H1 (cell line): ENCODE results near the gene ZNF648. TPM values are rescaled to one million over a fixed set of nuclear protein-coding genes. Genes with fewer than 3 reads are reported as not detected.

Experiments
- ASH2L ChIP-seq: fragments of 200-600, 300-600 bp; sonication (generic); IDR thresholded peaks from one replicate; pipeline ENCODE4 v1.7.1; 2017; ENCODE audit warnings: low read length
- EZH2 ChIP-seq: fragments of 200-600 bp; sonication (generic); IDR thresholded peaks from 2 replicates; pipeline ENCODE4 v1.7.1; 2012; ENCODE audit warnings: low read depth, mild to moderate bottlenecking, moderate library complexity, low read length, inconsistent platforms; ENCODE audit not compliant: severe bottlenecking
- polyA plus RNA-seq, 7 experiments: library from polyadenylated mRNA; depleted of rRNA in 3 of 7; stranded (reverse) in 5 of 7; unstranded in 2 of 7; fragments of >200 nt in 5 of 7; fragments of 200-250 nt in 2 of 7; gene quantifications; 1 replicate in 5 of 7; 2 replicates in 1 of 7; 4 replicates in 1 of 7; pipeline versions ENCODE4 v1.2.1 to v1.2.3, GENCODE V29; 2011 to 2013; ENCODE audit warnings: missing spikeins in 2 of 7, mixed read lengths in 2 of 7
- total RNA-seq: library from RNA; stranded (reverse); fragmentation: NEBNext Ultra II Directional; extraction: Animal tissue kit (Norgen Biotek cat#: 25700); gene quantifications from 2 replicates; pipeline ENCODE4 v1.2.1, GENCODE V29; 2021
- TF ChIP-seq, protein P1 (sequence below): fragments of 300-600 bp; sonication (generic); IDR thresholded peaks from 2 replicates; pipeline ENCODE4 v1.7.1; 2012; ENCODE audit warnings: low read length, moderate library complexity, mild to moderate bottlenecking, inconsistent platforms; ENCODE audit not compliant: insufficient replicate concordance

Gene ZNF648
- total and polyA plus RNA-seq, 2 of the 8 experiments (the other 6 are each of a cell fraction or from before 2014, with no cell fraction given), result 0.20 to 0.53 TPM

DNA sequence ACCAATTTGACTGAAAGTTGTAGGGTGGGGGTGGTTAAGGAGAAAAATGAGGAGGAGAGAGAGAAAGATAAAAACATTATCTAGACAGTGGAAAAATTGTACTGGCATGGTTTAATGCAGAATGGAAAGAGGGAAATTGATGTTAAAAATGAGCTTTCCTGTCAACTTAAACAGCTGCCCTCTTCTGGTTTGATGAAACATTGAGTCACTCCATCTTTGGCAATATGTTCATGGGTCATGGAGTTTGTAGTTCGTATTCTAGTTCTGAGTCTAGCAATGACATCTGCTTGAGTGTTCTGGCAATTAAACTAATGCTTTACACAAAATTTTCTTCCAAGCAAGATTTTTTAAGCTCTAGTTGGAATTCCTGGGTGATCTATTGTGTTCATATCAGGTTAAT is 9.6 kb downstream of the ZNF648 start (continued):
- TF ChIP-seq, protein P1, sequence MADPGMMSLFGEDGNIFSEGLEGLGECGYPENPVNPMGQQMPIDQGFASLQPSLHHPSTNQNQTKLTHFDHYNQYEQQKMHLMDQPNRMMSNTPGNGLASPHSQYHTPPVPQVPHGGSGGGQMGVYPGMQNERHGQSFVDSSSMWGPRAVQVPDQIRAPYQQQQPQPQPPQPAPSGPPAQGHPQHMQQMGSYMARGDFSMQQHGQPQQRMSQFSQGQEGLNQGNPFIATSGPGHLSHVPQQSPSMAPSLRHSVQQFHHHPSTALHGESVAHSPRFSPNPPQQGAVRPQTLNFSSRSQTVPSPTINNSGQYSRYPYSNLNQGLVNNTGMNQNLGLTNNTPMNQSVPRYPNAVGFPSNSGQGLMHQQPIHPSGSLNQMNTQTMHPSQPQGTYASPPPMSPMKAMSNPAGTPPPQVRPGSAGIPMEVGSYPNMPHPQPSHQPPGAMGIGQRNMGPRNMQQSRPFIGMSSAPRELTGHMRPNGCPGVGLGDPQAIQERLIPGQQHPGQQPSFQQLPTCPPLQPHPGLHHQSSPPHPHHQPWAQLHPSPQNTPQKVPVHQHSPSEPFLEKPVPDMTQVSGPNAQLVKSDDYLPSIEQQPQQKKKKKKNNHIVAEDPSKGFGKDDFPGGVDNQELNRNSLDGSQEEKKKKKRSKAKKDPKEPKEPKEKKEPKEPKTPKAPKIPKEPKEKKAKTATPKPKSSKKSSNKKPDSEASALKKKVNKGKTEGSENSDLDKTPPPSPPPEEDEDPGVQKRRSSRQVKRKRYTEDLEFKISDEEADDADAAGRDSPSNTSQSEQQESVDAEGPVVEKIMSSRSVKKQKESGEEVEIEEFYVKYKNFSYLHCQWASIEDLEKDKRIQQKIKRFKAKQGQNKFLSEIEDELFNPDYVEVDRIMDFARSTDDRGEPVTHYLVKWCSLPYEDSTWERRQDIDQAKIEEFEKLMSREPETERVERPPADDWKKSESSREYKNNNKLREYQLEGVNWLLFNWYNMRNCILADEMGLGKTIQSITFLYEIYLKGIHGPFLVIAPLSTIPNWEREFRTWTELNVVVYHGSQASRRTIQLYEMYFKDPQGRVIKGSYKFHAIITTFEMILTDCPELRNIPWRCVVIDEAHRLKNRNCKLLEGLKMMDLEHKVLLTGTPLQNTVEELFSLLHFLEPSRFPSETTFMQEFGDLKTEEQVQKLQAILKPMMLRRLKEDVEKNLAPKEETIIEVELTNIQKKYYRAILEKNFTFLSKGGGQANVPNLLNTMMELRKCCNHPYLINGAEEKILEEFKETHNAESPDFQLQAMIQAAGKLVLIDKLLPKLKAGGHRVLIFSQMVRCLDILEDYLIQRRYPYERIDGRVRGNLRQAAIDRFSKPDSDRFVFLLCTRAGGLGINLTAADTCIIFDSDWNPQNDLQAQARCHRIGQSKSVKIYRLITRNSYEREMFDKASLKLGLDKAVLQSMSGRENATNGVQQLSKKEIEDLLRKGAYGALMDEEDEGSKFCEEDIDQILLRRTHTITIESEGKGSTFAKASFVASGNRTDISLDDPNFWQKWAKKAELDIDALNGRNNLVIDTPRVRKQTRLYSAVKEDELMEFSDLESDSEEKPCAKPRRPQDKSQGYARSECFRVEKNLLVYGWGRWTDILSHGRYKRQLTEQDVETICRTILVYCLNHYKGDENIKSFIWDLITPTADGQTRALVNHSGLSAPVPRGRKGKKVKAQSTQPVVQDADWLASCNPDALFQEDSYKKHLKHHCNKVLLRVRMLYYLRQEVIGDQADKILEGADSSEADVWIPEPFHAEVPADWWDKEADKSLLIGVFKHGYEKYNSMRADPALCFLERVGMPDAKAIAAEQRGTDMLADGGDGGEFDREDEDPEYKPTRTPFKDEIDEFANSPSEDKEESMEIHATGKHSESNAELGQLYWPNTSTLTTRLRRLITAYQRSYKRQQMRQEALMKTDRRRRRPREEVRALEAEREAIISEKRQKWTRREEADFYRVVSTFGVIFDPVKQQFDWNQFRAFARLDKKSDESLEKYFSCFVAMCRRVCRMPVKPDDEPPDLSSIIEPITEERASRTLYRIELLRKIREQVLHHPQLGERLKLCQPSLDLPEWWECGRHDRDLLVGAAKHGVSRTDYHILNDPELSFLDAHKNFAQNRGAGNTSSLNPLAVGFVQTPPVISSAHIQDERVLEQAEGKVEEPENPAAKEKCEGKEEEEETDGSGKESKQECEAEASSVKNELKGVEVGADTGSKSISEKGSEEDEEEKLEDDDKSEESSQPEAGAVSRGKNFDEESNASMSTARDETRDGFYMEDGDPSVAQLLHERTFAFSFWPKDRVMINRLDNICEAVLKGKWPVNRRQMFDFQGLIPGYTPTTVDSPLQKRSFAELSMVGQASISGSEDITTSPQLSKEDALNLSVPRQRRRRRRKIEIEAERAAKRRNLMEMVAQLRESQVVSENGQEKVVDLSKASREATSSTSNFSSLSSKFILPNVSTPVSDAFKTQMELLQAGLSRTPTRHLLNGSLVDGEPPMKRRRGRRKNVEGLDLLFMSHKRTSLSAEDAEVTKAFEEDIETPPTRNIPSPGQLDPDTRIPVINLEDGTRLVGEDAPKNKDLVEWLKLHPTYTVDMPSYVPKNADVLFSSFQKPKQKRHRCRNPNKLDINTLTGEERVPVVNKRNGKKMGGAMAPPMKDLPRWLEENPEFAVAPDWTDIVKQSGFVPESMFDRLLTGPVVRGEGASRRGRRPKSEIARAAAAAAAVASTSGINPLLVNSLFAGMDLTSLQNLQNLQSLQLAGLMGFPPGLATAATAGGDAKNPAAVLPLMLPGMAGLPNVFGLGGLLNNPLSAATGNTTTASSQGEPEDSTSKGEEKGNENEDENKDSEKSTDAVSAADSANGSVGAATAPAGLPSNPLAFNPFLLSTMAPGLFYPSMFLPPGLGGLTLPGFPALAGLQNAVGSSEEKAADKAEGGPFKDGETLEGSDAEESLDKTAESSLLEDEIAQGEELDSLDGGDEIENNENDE, result no peak
- TF ChIP-seq ASH2L, result no peak
- no peak for TF ChIP-seq EZH2
